GM13977 (cell line): ENCODE data around the gene MALRD1.
"Not testable (repeated sequence)": the region's sequence is repeated elsewhere in the genome, so short reads cannot be mapped to it uniquely, and the experiment has no call there.

Experiments
- DNase-seq: peaks from one replicate; pipeline ENCODE4 v3.0.0; 2012; ENCODE audit warnings: low spot score
- in situ Hi-C: fragments of 300-500 bp; cut with MboI; formaldehyde crosslinking; loops from one replicate; pipeline ENCODE4 v1.12.0; 2022; ENCODE audit warnings: low sequenced_read_pairs, low pct_unique_long_range_greater_than_20kb, mixed read lengths, inconsistent platforms; ENCODE audit not compliant: unreplicated experiment
- TF ChIP-seq, protein P1 (sequence below): IDR thresholded peaks from 2 replicates; pipeline ENCODE4 v1.5.1; 2012; ENCODE audit warnings: mild to moderate bottlenecking, control low read depth; ENCODE audit not compliant: insufficient read depth; ENCODE audit errors: extremely low read depth, missing control alignments

Gene MALRD1

GRCh38 chr10:19764111-19764510, 715.5 kb downstream of the MALRD1 start:
- TF ChIP-seq, protein P1, sequence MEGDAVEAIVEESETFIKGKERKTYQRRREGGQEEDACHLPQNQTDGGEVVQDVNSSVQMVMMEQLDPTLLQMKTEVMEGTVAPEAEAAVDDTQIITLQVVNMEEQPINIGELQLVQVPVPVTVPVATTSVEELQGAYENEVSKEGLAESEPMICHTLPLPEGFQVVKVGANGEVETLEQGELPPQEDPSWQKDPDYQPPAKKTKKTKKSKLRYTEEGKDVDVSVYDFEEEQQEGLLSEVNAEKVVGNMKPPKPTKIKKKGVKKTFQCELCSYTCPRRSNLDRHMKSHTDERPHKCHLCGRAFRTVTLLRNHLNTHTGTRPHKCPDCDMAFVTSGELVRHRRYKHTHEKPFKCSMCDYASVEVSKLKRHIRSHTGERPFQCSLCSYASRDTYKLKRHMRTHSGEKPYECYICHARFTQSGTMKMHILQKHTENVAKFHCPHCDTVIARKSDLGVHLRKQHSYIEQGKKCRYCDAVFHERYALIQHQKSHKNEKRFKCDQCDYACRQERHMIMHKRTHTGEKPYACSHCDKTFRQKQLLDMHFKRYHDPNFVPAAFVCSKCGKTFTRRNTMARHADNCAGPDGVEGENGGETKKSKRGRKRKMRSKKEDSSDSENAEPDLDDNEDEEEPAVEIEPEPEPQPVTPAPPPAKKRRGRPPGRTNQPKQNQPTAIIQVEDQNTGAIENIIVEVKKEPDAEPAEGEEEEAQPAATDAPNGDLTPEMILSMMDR: no peak
- no peak for DNase-seq
- in situ Hi-C loops: no loop called here

- DNase-seq: no peak
- in situ Hi-C loops: no loop called here
- TF ChIP-seq, protein P1: no peak
Measured at GRCh38 chr10:19767876-19768275, 719.3 kb downstream of the MALRD1 start.

GRCh38 chr10:19769826-19770225, 721.2 kb downstream of the MALRD1 start:
- DNase-seq, in situ Hi-C loops: not testable (repeated sequence)

DNA sequence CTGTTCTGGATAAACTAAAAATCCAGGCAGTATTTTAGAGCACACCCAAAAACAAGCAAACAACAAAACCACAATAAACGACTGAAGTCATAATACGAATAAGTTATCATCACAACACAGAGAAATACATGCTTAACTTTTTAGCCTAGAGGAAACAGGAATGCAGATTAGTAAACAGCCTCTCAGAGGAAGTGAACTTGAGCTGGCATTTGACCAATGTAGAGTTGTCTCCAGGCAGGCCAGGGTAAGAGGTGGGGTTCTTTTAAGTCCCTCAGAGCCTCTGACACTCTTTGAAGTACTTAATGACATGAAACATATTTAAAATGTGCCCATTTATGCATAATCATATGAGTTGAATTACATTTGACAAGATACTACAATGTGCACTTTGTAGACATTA, 724.4 kb downstream of the MALRD1 start:
- TF ChIP-seq, protein P1: no peak
- in situ Hi-C loops: no loop called here
- no peak for DNase-seq

DNA sequence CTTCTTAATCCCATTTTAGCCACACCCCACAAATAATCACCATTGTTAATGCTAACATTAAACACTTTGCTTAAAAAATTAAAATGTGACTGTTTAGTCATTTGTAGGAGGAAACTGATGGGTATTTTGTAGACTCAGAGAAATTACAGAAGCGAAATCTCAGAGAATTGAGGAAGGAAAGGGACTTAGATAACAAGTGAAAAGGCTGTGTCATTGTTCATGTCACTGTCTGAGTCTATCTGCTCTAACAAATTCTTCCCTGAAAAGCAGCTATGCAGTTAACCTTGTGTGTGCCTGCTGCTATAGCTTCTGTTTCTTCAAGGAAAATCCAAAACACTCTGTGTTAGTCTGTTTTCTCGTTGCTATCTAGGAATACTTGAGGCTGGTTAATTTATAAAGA, 726.7 kb downstream of the MALRD1 start:
- no peak for DNase-seq
- in situ Hi-C loops: no loop called here
- TF ChIP-seq, protein P1: no peak

DNA sequence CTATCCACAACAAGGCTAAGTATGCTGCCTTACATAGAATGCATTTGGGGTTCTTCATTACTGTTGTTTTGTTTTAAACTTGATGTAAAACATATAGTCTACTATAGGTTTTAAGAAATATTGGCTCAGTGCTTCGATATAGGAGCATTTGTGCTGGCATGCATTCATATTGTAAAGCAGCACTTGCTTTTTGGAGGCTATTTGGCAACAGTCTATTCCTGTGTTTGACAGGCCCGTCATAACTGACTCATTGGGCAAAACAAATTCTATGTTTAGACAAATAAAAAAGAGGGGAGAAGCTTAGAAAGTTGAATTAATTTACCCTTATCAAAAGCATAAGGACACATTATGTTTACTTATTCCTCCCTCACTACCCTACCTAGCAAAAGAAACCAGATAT, 729.2 kb downstream of the MALRD1 start:
- in situ Hi-C loops: no loop called here
- no peak for DNase-seq
- TF ChIP-seq, protein P1: no peak

DNA sequence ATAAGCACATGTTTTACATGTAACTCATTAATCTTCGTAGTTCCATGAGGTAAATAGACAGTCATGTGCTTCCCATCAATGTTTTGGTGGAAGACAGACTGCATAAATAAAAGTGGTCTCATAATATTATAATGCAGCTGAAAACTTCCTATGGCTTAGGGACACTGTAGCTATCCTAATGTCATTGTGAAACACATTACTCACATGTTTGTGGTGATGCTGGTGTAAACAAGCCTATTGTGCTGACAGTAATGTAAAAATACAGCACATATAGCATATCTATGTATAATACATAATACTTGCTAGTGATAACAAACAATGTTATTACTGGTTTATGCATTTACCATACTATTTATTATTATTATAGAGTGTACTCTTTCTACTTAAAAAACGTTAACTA, 730.4 kb downstream of the MALRD1 start:
- in situ Hi-C loops: no loop called here
- no peak for DNase-seq
- TF ChIP-seq, protein P1: no peak
